CD4-positive, alpha-beta T cell treated with Interleukin-15 for 4 hours (primary cell): Measurements from ENCODE around the gene FAF2.
"Not testable (repeated sequence)": the region's sequence is repeated elsewhere in the genome, so short reads cannot be mapped to it uniquely, and the experiment has no call there.

Source experiments
- DNase-seq: peaks from one replicate; pipeline ENCODE4 v3.0.0-alpha.2; 2020; ENCODE audit warnings: low spot score

Gene FAF2

DNA sequence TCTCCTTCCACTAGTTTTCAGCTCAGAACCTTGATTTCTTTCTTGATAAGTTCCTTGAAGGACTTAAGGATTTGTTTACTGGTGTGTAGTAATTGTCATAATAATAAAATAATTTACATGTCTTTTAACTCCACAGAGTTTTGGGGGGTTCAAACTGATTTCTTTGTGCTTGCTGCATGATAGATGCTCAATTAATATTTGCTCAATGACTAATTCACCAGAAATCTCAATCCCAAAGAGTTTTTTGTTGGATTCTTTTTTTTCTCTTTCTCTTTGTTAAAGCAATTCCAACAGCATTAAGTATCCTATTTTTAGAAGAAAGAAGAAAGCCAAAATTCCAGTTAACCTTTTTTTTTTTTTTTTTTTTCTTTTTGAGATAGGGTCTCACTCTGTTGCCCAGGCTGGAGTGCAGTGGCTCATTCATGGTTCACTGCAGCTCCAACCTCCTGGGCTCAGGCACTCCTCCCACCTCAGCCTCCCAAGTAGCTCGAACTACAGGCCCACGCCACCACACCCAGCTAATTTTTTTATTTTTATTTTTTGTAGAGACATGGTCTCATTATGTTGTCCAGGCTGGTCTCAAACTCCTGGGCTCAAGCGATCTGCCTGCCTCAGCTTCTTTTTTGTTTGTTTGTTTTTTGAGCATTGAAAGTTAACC lies 10.8 kb downstream of the FAF2 start:
- no peak for DNase-seq

DNA sequence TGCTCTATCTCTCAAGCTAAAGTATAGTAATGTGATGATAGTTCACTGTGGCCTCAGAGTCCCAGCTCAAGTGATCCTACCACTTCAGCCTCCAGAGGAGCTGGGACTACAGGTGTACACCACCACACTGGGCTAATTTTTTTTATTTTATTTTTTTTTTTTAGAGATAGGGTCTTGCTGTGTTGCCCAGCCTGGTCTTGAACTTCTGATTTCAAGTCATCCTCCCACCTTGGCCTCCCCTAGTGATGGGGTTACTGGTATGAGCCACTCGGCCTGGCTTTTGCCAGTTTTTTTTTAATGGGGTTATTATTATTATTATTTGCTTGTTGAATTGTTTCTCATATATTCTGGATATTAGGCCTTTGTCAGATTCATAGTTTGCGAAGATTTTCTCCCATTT lies 13.2 kb downstream of the FAF2 start:
- DNase-seq = no peak

DNA sequence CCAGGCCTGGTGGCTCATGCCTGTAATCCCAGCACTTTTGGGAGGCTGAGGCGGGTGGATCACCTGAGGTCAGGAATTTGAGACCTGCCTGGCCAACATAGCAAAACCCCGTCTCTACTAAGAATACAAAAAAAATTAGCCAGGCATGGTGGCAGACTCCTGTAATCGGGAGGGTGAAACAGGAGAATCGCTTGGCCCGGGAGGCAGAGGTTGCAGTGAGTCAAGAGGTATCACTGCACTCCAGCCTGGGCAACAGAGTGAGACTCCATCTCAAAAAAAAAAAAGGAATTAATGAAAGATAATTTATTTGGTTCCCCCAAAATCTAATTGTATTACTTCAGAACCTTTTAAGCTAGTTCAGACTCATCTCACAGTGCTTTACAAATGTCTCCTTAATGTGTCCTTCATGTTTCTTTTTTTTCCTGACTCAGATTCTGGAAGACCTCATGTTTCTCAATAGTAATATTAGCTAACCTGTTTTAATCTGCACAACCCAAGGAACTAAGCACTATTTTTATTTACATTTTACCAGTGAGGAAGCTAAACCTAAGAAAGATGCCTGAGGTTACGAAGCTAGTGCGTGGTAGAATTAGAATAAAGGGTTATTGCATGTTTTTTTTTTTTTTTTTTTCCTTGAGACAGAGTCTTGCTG lies 15.1 kb downstream of the FAF2 start:
- DNase-seq = no peak

DNA sequence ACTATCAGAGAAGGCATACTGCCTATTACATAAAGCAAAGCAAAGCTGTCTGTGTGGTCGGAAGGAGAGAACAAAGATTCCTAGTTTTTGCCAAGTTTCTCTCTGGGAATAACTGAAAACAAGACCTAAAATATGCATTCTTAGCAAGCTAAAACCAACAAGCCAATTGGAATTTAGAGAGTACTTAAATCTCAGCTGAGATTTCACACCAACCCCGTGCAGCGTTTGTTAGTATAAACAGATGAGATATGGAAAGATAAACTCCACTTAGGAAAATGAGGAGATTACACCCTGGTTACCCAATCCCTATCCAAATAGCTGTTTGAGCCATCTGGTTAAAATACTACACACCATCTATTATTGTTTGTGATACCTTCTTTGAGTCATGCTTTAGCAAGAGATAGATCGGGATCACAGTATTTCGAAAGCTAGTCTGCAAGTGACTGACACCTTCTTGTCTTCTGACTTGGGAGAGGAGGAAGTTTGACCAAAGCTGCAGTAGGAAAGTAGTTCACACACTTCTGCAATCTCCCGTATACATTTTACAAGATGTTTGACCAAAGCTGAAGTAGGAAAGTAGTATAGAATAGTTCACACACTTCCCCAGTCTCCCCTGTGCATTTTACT lies 18.2 kb downstream of the FAF2 start:
- no peak for DNase-seq

DNA sequence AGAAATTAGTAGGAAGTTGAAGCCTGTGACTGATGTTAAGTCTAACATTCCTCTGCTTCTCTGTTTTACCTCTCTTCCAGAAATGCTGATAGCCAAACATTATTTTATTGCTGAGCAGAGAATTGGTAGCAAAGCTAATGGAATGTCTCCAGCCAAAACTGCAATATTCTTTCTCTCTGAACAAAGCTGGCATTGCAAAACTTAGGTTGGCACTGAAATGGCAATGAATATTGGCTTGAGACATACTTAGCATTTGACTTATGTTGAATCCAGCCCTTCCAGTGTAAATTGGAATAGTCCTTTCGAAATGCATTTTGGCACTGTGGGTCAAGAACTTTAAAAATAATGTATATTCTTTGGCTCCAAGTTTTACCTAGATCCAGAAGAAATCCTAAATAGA lies 21.1 kb downstream of the FAF2 start:
- no peak for DNase-seq

DNA sequence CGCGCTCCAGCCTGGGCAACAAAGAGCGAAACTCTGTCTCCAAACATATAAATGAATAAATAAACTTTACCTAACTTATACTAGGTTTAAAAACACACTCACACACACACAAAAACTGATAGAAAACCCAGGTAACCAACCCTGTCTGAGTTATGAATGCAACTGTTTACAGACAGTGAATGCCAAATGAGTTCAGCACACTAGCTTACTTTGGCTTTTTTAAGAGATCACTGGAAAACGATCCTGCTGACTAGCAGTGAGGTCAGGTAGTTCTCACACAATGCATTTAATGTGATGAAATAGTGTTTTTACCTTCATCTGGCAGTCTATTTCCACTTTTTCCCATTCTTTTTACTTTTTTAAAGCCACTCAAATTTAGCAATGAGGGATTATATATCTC lies 22.4 kb downstream of the FAF2 start:
- no peak for DNase-seq

DNA sequence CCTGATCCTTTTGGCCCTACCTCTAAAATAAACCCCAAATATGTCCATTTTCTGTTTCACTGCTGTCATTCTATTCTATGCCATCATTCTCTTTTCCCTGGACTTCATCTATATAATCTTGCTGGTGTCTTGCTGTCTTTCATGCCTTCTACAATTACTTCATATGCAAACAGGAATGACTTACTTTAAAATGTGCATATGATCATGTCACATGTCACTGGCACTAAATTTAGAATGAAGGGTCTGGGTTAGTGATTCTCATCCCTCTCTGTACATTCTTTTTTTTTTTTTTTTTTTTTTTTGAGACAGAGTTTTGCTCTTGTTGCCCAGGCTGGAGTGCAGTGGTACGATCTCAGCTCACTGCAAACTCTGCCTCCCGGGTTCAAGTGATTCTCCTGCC lies 22.9 kb downstream of the FAF2 start:
- DNase-seq = no peak

DNA sequence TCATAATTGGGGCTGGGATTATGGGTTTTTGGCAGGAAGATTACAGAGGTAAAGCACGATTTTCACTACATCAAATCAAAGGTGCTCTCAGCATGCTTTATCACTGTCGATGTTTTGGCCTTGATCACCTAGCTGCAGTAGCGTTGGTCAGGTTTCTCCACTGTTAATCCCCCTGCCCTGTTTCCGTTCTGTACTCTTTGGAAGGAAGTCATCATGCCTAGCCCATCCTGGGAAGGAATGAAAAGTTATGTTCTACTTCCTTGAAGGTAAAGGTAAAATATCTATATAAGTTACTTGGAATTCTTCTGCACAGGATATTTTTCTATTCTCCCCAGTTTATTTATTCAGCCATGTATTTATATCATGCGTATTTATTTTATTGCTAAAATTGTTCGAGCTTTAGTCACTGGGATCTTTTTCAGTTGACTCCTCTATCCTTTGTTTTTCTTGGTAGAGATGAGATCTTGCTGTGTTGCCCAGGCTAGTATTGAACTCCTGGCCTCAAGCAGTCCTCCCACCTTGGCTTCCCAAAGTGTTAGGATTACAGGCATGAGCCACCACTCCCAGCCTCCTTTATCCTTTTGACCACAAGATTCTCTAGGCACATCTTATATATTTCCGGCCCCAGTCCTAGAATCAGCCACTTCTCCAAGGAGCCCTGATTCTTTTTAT lies 25.3 kb downstream of the FAF2 start:
- no peak for DNase-seq

DNA sequence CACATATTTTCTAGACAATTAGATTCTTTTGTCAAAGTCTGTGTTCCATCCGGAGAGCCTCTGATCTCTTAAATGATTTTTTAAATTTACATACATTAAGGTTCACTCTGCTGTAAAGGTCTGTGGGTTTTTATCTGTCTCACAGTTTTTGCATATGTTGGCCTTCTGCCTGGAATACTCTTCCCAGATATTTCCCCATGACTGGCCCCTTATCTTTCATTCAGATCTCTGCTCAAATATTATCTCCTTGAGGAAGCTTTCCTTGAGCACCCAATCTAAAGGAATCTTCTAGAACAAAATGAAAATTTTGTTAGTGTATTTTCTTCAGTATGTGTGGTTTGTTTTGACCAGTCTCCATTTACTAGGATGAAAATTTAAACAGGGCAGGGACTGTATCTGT lies 26.3 kb downstream of the FAF2 start:
- no peak for DNase-seq

DNA sequence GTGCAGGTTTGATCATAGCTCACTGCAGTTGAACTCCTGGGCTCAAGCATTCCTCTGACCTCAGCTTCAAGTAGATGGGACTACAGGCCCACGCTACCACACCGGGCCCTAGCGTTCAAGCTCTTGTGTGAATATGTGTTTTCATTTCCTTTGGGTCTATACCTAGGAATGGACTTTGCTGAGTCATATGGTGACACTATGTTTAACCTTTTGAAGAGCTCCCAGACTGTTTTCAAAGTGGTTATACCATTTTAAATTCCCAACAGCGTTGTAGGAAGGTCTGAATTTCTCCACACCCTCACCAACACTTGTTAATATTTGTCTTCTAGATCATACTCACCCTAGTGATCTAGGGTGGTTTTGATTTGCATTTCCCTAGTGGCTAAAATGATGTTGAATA lies 33.5 kb downstream of the FAF2 start:
- no peak for DNase-seq

DNA sequence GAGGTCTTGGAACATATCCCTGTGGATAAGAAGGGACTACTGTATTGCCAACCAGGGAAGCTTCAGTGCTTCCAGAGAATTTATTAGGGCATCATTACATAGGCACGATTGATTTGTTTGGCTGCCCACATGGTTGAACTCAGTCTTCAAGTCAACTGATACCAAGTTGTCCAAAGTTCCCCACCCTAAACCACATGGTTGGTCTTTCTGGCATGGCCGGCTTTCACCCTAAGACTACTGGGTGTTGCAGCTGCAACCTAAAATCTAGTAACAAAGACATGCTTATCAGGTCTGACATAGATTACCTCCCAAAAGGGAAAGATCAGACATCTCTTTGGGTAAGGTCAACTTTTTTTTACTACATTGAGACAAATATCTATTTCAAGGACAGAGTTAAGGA lies 37.0 kb downstream of the FAF2 start:
- no peak for DNase-seq

DNA sequence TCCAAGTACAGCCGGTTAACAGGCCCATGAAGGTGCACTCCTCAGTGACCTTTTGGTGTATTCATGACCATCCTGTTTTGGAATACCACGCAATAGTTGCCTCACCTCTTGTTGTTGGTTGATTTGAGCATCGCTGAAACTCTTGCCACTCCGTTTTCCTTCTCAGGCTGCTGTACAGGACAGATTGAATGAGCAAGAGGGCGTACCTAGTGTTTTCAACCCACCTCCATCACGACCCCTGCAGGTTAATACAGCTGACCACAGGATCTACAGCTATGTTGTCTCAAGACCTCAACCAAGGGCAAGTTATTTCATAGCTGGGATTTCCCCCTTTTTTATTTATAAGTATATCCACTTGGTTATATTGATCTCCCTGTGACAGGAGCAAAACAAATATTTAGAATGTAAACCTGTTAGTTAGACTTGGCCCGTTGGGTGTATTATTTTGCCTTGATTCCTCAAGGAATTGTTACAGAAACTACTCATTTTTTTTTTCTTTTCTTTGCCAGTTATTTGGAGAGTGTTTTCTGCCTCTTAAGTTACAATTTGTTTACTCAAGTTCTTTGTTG lies 38.1 kb downstream of the FAF2 start:
- DNase-seq = no peak

DNA sequence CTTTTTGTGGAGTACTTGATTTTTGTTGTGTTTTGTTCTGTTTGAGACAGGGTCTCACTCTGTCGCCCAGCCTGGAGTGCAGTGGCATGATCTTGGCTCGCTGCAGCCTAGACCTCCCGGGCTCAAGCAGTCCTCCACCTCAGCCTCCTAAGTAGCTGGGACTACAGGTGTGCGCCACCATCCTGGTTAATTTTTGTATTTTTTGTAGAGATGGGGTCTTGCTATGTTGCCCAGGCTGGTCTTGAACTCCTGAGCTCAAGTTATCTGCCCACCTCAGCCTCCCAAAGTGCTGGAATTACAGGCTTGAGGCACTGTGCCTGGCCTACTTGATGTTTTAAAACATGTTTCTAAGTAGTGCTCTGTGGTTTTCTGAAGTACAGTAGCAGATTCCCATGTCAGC lies 39.0 kb downstream of the FAF2 start:
- not testable (repeated sequence) for DNase-seq

DNA sequence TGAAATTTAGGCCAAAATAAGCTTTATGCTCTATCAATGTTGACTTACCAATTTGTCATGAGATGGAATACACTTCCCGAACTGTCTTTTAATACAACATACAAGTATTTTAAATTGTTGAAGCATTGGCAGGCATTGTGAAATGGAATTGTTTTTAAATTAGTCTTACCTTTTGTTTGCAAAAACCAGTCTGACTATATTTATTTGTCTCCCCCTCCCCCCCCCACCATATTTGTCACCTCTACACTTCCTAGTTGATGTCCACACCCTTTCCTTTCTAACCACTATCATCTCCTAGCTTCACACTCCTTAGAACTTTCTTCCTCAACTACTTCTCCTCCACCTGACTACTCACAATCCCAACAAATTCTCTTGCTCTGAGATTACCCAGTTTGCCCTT lies 40.9 kb downstream of the FAF2 start:
- no peak for DNase-seq

DNA sequence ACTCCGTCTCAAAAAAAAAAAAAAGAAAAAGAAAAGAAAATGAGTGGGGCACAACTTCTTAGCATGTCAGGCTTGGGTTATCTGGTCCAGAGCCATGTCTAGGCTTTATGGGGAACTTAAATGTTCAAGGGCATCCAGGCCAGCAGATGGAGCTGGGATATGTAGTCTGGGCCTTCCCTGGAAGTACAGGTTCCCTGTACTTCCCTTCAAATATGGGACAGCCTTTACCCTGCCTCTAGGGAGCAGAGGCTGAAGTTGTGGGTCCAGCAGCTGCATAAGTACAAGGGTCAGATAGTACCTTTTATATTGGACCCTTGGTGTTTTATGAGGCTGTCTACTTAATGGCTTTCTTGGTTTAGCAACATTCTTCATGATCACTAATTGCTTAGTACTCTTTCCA lies 42.1 kb downstream of the FAF2 start:
- DNase-seq = no peak

DNA sequence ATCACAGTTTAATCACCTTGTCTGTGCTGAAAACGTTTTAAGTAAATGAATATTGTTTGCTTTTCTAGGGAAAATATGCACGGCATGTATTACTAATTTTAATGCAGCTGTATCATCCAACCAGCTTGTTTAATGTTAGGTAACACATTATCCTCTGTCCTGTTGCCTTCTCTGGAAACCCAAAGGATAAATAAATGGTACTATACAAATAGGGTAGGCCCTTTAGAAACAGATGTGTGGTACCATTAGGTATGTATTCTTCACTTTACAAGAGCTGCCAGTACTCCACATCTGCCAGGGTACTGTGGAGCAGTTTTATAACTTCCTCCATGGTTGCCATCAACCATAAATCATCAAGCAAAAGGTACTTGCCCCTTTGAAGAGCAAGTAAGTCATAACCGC lies 42.9 kb downstream of the FAF2 start:
- no peak for DNase-seq

DNA sequence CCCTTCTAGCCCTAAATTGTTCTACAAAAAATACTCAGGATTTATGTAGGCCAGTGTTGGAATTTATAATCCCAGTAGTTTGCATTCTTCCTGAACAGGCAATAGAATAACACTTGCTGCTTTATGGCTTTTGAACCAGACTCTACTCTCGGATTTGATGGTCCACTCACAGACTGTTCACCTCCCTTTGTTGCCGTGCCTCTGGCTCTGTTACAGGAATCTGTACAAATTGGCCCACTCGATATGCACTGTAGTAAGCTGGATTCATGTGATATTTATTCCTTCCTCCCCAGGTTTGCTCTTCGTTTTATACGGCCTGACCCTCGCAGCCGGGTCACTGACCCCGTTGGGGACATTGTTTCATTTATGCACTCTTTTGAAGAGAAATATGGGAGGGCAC lies 43.7 kb downstream of the FAF2 start:
- no peak for DNase-seq

DNA sequence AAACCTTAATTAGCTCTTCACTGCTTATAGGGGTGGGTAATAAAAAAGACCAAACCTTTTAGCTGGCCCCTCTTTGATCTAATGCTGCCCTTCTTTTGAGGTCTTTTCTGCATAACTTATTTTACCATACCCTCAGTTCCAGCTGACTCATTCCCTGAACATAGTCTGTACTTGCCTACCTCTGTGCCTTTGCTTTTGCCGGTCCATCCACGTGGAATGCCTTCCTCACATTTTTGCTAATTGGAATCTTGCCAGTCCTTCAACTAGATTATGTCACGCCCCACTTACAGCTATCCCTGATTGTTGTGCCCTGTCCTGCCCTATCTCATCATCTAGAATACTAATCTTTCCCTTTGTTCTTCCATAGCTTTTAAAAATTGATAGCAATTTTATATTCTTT lies 44.2 kb downstream of the FAF2 start:
- DNase-seq = no peak

DNA sequence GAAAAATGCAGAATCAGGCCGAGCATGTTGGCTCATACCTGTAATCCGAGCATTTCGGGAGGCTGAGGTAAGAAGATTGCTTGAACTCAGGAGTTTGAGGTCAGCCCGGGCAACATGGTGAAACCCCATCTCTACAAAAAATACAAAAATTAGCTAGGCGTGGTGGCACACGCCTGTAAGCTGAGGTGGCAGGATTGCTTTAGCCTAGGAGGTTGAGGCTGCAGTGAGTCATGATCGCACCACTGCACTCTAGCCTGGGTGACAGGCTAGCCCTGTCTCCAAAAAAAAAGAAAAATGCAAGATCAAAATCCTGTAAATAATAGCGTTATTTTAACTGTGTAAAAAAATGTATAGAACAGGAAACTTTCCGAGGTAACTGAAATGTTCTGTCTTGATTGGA lies 49.7 kb downstream of the FAF2 start:
- no peak for DNase-seq

DNA sequence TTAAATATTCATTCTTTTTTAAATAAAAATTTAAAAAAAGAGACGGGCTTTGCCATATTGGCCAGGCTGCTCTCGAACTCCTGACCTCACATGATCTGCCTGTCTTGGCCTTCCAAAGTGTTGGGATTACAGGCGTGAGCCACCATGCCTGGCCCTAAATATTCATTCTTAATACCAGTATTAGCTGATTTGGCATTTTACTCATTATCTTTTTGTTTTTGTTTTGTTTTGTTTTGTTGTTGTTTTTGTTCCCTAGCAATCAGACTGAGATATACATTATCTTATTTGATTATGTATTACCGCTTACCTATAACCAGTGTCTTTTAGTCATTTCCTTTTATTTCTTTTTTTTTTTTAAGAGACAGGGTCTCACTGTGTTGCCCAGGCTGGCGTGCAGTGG lies 51.1 kb downstream of the FAF2 start:
- no peak for DNase-seq

DNA sequence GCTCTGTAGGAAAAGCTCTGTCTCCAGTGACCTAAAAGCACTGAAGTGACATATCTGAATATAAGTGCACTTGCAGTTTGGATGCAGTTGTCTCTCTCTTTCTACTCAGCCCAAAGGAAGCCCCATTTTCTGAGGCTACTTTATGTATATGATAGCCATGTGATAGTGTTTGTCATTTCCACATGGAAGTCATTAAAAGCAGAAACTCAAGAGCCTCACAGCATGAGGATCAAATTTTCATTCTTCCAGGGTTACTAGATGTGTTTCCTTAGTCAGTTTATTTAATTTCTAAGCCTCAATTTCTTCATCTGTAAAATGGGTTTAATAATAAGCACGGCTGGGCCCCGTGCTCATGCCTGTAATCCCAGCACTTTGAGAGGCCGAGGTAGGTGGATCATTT lies 52.3 kb downstream of the FAF2 start:
- DNase-seq = no peak

DNA sequence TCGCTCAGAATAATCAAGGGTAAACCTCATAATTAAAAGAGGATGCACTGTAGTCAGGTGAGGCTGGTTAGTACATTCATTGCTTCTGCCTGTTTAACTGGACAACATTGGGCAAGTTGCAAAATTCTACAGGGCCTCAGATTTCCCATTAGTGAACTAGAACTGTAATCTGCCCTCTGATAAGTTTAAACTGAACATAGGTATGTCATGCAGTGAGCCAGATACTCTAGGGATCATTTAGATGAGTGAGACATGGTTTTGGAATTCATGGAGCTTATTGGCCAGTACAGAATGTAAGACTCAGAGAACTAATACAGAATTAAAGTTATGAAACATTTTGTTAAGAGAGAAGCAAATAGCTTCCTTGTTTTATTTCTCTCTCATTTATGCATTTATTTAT lies 53.1 kb downstream of the FAF2 start:
- no peak for DNase-seq

DNA sequence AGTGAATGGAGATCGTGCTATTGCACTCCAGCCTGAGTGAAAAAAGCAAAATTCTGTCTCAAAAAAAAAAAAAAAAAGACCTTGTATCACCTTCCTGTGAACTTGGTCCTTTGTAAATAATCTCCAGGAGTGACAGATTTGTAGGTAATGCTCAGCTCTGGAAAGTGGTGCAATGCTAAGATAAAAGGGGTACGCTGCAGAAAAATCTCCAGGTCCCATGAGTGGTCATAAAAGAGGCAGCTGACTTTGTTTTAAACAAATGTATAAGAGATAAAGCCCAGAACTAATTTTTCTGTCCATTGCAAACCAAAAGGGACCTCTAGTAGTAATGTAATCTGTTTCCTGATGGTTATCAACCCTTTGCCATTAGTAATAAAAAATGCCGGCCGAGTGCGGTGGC lies 55.3 kb downstream of the FAF2 start:
- DNase-seq = no peak
